Activated naive CD4-positive, alpha-beta T cell treated with Interleukin-2 at 50 U/mL for 16 hours (primary cell): ENCODE measurements around the gene GRIP1.

ENCODE experiments used
- DNase-seq: peaks from one replicate; pipeline ENCODE4 v3.0.0-alpha.2; 2020

GRIP1 gene

DNA sequence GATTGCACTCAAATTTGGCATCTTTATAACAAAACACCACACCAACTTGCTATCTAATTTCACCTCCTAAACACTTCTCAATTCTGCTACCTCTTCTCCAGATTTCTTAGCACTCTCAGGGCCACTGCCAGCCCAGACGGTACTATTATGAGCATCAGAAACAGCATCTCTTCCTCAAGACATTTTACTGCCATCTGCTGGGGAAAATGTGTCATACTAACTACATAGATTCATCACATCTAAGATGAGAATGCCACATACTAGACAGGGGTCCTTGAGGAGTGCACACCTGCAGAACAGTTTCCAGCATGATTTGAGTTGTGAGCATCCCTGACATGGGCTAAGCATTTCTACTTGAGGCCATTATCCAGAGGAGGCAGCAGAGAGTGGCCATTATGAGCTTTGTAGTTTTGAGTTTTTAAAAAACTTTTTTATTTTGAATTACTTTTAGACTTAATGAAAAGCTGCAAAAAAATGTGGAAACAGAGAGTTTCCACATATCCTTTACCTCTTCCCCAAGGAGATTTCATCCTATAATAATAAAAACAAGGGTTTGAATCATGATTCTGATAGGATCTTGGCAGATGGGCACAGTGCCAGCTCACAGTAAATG, 15.1 kb upstream of the GRIP1 start:
- DNase-seq, result no peak

GRCh38 chr12:66692986-66693385, 14.1 kb upstream of the GRIP1 start:
- no peak for DNase-seq

GRCh38 chr12:66692170-66692569, 13.3 kb upstream of the GRIP1 start:
- DNase-seq, result no peak

DNA sequence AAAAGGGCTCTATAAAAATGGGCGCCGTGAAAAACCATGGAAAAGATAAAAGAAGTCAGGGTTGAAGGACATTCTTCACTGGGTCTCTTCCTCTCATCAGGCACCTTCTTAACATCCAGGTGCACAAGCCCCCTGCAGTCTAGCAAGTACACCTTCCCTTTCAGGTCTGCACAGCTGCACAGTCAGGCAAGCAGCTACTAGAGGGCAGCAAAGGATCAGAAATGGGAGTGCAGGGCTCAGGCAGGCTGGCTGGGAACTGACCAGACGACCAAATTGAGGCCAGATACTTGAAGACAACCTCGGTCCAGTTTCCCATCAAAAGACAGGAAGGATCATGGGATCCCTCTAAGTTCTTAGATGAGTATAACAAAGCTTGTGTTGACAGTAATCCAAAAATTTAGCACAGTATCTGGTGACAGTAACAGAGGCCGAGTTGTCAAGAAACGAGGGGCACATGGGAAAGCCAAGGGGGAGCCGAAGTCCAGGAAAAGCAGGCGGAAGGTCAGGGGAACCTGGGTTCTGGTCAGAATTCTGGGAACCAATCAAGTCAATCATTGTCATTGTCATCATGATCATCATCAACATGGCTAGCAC, 10.1 kb upstream of the GRIP1 start:
- DNase-seq, result peak; percentile 4

- no peak for DNase-seq
Observed at GRCh38 chr12:66684222-66684621, 5.3 kb upstream of the GRIP1 start.

GRCh38 chr12:66683822-66684221, 4.9 kb upstream of the GRIP1 start:
- DNase-seq, result no peak

GRCh38 chr12:66683073-66683472, 4.2 kb upstream of the GRIP1 start:
- DNase-seq, result no peak

GRCh38 chr12:66679461-66680084, 697 bp upstream of the GRIP1 start:
- DNase-seq, result no peak

DNA sequence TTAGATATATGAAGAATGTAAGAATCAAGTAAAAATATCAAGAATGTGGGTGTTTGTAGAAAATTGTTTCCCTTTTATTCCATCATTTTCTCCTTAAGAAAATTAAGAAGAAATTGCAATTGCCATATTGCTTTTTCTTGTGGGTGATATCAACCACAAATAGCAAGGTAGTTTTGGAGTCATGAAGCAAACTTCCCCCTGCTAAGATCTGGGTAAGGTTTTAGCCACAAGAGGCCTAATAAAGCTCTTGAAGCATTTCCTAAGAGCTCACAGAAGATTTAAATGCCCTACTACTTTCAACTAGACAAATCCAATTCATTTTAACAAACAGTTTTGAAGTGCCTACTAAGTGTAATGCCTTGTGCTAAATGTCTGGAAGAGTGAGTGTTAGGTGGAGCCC, 2.6 kb downstream of the GRIP1 start:
- DNase-seq, result no peak

- no peak for DNase-seq
Observed at GRCh38 chr12:66674495-66675122, 4.3 kb downstream of the GRIP1 start.

DNA sequence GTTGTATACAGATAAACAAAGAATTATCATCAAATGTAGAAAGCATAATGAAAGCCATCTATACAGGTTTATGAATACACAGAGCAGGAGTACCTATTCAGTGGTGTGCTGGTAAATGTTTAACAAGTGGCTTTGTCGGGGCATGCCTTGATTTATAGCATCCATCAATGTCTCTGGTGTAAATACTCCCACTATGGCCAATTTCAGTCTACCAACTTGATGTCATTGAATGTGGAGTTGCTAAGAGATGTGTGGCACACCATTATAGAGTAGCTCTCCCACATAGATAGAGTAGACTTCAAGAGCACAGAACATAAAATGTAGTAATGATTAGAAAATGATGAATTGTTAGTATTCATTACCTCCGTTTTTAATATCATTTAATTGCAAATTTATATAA, 9.3 kb downstream of the GRIP1 start:
- DNase-seq, result no peak

- no peak for DNase-seq
Observed at GRCh38 chr12:66668311-66668710, 10.6 kb downstream of the GRIP1 start.

DNA sequence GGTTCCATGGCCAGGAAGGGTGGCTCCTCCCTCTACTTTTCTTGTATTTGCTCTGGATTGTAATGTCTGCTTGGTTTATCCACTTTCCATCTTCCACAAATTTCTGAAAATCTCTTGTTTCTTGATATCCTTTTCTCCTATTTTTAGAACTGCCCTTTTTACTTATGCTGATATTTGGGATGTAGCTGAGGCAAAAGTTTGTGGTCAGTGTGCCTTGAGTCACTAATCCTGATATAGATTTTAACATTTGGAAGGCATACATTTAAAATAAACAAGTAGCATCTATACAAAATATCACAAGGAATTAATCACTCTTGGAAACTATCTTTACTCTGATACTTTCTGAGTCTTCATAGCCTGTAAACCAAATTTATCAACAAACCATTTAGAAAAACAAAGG, 11.0 kb downstream of the GRIP1 start:
- DNase-seq, result no peak

DNA sequence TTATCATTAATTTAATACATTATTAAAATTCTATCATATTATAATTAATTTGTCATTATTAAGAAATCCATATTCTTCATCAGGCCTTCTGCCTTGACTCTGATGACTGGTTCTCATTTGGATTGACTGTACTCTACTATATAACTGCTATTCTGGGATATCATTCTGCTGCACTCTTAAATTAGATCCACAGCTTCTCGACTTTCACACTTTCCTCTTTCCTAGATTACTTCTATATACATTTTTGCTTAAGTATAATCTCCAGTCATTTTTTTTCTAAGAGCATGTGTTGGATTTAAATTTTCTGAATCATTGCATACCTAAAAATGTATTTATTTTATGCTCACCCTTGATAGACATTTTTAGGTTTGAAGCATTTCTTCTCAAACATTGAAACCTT, 12.4 kb downstream of the GRIP1 start:
- no peak for DNase-seq

DNA sequence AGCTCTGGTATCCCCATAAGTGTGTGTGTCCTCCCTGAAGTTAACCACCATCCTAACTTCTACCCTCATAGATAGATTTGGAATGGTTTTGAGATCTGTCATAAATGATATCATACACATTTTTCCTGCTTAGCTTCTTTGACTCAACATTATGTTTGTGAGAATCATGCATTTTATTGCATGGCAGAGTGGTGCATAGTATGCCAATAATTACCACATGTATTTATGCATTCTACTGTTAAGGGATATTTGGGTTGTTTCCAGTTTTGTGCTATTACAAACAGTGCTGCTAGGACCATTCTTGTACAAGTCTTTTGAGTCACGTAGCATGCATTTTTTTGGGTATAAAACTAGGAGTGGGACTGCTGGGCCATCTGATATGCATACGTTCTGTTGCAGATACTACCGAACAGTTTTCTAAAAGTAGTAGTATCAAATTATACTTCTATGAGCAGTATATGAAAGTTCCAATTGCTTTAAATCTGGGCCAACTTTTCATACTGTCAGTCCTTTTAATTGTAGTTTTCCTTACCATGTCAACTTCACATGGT, 13.4 kb downstream of the GRIP1 start:
- no peak for DNase-seq

GRCh38 chr12:66664076-66664475, 14.8 kb downstream of the GRIP1 start:
- DNase-seq, result no peak

DNA sequence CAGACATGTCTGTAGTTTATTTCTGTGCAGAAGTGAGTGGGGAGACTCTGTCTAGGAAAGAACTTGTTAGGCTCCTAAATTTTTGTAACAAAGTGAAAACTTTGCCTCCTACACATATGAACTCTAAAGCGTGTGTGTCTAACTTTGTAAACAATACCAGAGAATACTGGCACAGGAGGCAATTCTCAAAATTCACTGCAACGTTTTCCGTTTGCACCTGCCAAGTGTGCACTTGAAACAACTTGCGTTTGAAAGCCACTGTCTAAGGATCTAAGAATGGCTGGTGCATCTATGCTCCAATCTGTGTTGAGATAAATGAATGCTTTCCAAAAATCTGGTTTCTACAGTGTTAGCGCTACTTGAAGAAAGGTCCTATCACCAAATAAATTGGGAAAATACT, 15.3 kb downstream of the GRIP1 start:
- DNase-seq, result no peak

GRCh38 chr12:66662729-66663128, 16.1 kb downstream of the GRIP1 start:
- no peak for DNase-seq

- no peak for DNase-seq
Observed at GRCh38 chr12:66662179-66662578, 16.7 kb downstream of the GRIP1 start.

GRCh38 chr12:66661357-66661756, 17.5 kb downstream of the GRIP1 start:
- DNase-seq, result no peak

DNA sequence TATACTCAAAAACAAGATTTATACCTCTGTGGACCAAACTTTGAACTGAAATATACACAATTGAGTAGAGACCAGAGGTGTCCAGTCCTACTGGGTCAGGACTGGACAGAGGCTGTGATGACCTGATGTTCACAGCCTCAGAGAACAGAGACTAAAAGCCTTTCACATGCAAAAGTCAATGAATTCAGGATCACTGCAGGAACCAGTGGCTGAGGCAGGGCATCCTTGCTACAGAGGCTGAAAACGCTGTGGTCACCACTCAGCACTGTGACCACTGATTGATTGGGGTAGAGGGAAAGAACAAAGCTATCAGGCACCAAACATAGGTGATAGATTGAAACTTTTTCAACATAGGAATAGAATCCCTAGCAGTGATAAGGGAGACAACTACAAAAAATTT, 25.1 kb downstream of the GRIP1 start:
- no peak for DNase-seq

DNA sequence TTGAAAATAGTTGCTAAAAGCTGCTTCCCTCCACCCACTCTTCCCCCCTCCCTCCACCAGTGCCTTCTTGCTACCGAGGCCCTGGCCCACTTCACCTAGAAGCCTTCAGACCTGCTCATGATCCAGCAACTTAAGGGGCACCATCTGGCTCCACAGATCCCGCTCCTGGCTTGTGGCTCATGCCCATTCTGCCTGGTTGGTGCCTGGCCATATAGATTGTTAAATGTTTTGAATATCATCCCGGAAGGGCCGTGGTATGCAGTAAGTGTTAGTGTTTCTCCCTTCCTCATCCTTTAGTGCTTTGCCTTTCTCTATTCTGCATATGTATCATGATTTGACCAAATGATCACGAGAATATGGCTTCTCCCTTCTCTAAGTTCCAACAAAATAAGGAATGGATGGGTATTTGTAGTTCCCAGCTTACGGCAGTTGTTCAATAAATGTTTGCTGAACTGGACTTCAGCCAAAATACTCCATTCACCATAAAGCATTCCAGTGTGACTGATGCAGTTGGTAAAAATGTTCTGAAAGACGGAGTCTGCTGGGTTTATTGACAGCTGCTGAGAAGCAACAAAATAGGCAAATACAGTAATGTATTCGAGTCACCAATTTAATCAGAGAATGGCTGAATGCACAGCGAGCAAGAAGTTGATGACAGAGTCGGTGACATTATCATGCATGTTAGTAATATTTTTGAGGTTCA, 30.7 kb downstream of the GRIP1 start:
- DNase-seq, result no peak

DNA sequence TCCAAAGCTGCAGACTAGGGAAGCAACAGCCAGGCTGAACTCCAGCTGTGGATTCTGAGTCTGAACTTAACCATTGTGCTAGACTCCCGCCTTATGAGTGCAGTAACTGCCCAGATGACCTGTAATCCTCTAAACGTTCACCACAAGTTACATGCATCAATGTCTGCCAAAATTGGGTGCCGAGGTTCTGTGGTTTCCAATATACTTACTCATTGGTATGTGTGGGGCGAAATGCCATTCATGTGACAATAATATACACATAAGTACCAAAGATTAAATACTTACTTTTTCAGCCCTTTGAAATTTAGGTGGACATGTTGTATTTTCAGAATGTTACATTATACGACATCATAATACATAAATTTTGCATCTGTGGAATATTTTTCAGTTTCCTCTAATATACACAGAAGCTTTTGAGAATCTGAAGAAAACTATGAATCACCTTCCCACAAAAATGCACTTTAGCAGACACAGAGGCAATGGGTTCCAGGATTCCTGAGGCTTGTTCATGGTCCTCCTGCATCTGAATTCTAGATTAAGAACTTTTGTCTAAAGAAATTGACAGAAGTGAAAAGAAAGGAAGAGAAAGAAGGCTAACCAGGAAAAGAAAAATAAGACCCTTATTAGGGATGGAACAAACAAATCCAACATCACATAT, 31.7 kb downstream of the GRIP1 start:
- no peak for DNase-seq
